GM19463 (cell line): ENCODE data around the gene ANKH.

Source experiments
- ATAC-seq: cut with Tn5 transposase; IDR thresholded peaks from one replicate; pipeline ENCODE4 v1.9.1; 2021; ENCODE audit warnings: mild to moderate bottlenecking, moderate library complexity; ENCODE audit not compliant: unreplicated experiment

ANKH gene

GRCh38 chr5:14699159-14699558, 172.4 kb downstream of the ANKH start:
- ATAC-seq: no peak

- no peak for ATAC-seq
These were observed 173.1 kb downstream of the ANKH start for GRCh38 chr5:14698495-14698894.

GRCh38 chr5:14696851-14697250, 174.7 kb downstream of the ANKH start:
- no peak for ATAC-seq

DNA sequence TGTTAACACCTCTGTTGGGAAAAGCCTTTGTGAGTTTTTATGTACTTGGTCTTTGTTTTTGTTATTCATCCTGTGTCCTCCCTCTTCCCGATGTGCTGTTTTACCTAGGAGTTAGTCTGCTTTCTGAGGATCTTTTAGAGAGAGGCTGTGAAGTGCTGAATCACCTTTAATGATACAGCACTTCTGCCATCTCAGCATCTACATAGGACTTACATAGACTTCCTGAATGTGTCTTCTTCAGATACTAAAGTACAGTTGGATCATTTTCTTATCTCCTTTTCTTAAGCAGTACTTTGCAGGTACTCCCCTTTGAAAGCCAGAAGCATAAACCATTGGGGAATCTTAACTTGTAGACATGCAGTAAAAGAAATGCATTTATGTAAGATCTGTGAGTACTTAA, 175.5 kb downstream of the ANKH start:
- ATAC-seq: no peak

GRCh38 chr5:14695152-14695551, 176.4 kb downstream of the ANKH start:
- ATAC-seq: no peak

GRCh38 chr5:14693070-14693469, 178.5 kb downstream of the ANKH start:
- no peak for ATAC-seq

- ATAC-seq: no peak
These were observed 184.4 kb downstream of the ANKH start for GRCh38 chr5:14687023-14687665.

GRCh38 chr5:14686517-14686916, 185.1 kb downstream of the ANKH start:
- no peak for ATAC-seq

DNA sequence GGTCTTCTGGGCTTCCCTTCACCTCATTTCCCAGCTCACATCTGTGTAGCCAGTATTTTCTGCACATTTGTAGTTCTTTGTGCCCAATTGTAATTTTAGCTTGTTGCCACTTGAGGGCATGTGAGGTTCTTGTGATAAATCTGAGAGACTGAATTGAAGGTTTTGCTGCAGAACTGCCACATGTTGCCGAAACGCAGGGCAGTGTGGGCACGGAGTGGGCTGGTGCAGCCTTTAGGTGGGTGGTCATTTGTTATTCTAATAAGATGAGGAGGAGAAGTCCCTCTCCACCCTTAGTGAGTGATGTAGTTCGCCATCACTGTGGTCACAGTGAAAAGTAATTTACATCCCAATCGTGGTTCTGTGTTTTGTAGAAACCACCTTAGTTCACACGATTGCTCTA, 185.8 kb downstream of the ANKH start:
- ATAC-seq: peak; percentile 97

- ATAC-seq: no peak
These were observed 186.8 kb downstream of the ANKH start for GRCh38 chr5:14684757-14685156.

DNA sequence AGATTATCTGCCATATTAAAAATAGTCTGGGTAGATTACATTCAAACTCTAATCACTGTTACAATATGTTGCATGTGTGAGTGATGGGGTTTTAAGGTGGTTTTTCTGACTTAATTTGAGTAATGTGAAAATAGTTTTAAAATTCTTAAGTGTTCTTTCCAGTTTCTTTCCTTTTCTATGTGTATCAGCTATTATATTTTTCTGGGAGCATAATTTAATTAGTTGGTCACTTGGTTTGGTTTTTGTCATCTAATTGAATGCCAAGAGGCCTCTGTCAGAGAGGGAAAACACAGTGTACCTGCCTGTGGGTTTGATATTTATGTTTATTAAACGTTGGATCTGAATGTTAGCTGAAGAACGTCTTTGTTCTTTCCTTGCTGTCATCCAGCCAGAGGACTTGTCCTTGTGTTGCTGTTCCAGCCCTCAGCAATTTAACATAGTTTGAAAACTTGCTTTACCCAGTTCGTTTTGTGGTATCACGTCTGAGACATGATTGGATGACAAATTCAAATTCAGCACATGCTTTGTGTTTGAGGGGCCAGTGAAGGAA, 187.6 kb downstream of the ANKH start:
- no peak for ATAC-seq

DNA sequence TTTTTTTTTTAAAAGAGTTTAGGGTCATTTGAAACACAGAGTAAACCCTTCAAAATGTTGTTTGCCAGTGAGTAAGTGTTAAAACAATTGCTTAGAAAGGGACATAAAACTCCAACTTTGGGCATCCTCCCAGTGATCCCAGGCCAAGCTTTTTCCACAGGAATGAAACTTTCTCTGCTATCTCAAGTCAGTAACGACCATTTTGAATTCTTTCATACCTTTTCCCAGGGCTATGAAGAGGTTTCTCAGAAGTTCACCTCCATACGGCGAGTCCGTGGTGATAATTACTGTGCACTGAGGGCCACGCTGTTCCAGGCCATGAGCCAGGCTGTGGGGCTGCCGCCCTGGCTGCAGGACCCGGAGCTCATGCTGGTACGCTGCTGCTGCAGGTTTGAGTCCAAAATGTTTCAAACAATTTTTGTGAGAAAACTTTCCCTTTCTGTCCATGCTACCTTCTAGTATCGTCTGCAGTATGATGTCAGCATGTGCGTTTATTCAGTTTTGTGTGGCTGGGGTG, 190.3 kb downstream of the ANKH start:
- no peak for ATAC-seq

DNA sequence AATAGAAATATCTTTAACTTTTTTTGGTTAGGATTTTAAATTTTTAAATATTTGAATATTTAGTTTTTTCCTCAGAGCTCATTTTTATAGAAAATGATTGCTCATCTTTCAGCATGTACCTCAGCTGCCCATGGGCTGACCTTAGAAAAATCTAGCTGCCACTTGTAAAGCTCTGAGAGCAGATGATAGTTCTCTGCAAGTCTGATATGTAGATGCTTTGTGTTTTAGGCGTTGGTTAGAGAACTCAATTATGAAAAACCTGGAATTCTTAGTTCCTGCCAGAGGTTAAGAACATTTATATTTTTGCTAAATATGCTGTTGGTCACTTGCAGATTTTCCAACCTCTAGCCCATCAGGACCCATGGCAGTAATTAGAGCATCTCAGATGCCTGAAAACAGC, 192.0 kb downstream of the ANKH start:
- no peak for ATAC-seq

DNA sequence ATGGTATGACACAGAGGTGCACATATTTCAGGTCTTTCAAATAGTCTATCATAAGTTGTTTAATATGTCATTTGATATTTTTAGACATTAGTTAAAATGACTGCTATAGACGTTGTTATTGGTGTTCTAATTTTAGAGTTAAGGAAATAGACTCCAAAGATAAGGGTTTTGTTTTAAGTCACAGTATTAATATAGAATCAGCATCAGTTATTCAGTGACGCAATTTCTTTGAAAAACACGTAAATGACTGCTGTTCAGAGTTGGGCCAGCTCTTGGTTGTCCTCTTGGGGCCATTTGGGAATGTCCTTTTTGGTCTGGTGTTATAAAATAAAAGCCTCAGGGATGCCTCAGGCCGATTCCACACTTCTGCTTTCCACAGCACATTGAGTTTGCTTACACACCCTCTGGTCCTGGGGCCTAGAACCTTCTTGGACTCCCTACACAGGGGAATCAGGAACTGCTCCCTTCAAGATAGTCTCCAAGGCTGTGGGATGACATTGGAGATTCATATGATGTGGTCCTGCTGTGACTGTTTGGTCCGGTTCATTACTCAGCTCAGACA, 192.7 kb downstream of the ANKH start:
- no peak for ATAC-seq

DNA sequence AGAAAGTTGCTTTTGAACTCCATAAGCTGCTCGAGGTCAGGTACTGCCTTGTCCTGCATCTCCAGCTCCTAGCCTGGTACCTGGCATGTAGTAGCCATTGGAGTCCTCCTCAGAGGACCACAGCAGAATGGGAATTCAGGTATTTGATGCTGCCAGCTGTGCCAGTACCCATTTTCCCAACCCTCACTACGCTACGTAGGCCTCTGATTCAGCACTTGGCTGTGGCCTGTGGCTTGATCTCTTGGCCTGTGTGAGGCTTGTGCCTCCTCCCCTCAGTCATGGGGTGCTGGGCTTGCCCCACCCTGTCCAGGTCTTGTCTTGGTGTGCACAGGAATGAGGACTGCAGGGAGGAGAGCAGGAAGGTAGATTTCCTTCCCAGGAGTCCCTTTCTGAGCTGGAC, 195.3 kb downstream of the ANKH start:
- peak; percentile 47 for ATAC-seq

GRCh38 chr5:14675865-14676300, 195.7 kb downstream of the ANKH start:
- peak; percentile 45 for ATAC-seq

GRCh38 chr5:14674983-14675854, 196.4 kb downstream of the ANKH start:
- ATAC-seq: no peak

DNA sequence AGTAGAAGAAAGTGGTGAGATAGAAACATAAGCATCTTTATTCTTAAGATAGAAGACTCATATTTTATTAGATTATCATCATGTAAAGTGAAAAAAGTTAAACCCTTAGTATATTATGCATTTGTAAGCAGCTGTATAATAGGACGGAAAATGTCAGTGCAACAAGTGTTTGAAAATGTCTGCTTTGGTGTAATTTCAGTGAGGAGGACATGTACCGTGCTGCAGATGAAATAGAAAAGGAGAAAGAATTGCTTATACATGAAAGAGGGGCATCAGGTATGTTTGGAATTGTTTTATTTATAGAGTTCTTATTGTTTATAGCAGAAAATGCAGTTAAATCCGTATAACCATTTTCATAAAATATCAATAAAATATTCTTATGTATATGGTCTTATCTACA, 198.1 kb downstream of the ANKH start:
- no peak for ATAC-seq

DNA sequence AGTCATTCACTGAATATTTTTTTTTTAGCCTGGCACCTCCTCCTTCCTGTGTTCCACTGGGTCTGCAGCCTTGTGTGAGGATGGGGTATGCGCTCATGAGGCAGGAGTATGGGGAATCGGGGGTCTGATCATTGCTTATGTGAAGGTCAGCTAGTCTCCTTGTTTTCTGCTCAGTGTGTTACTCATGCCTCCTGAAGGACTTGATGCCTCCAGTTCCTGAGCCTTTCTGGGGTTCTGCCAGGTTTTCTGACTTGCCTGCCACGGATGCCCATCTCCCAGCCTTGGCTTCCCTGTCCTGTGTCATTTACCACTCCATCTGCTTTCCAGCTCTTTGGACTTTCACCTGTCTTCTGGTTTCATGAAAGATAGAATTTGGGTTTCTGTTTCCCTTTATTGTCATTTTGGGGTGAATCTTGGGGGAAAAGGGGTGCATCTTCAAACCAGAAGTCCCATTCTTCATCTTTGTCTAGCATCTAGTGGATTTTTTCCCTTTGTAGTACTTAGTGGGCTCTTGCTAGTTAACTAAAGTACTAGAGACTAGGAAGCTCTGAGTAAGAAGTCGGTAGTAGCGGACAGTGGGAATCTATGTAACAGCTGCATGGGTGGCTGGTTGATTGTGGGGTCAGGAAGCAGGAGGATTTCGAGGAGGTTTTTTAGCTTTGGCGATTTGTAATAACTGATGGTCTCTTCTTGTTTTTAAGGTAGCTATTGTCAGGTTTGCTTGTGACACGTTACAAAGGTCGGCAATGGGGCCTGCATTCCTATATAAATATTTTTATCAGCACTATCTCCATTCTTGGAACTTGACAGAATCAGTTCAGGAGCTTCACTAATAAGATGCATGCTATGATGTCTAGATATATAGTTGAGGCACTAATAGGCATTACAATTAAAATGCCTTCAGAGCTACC, 198.8 kb downstream of the ANKH start:
- ATAC-seq: no peak

- ATAC-seq: no peak
These were observed 199.5 kb downstream of the ANKH start for GRCh38 chr5:14672082-14672481.
